Stimulated activated CD8-positive, alpha-beta memory T cell treated with anti-CD3 and anti-CD28 coated beads, Interleukin-4, amount 100 ng/mL, for 24 hours (primary cell): Measurements from ENCODE around the gene MCTP1.
"Not testable (repeated sequence)": the region's sequence is repeated elsewhere in the genome, so short reads cannot be mapped to it uniquely, and the experiment has no call there.

Source experiments
- DNase-seq: peaks from one replicate; pipeline ENCODE4 v3.0.0-alpha.2; 2020; ENCODE audit warnings: low read depth

The MCTP1 gene

DNA sequence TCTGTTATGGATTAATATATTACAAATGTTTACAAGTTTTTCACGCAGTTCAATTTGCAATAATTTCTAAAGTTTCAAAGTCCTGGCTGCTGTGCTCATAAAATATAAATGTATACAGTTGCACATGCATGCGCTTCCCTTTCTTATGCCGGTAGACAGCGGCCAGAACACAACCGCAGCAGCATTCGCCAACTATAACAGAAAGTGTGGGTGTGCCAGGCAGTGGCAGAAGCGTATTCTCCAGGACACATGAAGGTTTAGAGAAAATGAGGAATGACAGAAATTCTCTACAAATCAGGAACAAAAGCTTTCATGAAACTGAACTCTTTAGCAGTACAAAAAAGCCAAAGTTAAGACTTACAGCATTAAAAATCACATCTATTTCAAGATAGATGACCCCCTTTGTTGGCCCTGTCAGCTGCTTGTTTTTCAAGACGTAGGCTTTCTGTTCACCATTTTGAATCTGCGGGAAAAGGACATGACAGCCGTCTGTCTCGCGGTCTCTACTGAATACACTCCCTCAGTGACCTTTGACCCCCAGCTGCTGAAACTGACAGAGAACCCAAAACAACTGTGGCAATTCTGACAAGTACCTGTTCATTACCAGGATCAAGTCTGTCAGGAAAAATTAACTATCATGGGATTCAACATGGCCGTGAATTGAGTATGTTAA is 414.2 kb downstream of the MCTP1 start:
- no peak for DNase-seq

DNA sequence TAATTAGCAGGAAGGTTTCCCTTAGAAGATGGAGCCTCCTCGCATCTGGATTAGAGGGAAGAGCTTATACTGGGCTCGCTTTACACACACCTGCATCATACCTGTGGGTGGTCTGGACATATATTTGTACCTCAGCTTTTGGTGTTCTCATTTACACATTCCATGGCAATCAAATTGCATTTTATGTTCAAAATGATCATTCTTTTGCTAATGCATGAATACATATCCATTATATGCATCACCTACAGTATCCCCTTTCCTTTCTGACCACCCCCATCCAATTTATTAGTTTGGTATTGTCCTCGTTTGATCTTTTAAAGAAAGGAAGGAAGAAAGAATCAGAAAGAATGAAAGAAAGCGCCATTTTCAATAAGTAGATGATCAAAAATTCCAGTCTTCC is 415.0 kb downstream of the MCTP1 start:
- no peak for DNase-seq

DNA sequence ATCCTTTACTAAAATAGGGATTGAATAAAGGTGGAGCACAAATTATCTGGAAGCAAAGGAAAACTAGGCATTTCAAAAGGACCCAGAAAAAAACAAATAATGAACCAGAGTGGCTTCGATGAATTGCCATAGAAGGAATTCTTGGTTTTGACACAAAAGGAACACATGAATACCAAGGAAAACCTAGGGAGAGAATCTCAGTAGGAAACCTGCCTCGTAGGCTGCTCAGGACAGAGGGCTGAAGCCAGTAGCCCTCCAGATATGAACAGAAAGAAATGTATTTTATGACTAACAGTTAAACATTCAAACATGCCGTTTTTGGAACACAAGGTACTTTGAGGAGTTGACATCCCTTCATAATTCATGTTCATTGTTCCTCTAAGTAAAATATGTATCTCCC is 420.9 kb downstream of the MCTP1 start:
- DNase-seq = no peak

DNA sequence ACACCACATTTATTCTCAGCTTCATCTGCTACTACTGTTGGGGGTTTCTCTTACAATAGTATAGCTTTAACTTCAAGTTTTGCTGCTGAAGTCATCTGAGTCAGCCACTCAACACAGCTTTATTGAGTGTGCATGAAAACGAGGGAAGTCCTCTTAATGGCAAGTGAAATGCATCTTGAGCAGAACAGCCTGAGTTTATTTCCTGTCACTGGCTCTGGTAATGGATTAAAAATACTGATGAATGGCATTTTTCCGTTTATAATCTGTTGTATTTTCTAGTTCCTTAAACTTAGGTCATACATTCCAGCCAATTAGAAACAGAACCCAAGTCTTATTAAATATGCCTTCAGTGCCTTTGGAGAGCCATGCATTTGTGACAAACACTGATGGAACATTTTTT is 427.8 kb downstream of the MCTP1 start:
- DNase-seq = no peak

DNA sequence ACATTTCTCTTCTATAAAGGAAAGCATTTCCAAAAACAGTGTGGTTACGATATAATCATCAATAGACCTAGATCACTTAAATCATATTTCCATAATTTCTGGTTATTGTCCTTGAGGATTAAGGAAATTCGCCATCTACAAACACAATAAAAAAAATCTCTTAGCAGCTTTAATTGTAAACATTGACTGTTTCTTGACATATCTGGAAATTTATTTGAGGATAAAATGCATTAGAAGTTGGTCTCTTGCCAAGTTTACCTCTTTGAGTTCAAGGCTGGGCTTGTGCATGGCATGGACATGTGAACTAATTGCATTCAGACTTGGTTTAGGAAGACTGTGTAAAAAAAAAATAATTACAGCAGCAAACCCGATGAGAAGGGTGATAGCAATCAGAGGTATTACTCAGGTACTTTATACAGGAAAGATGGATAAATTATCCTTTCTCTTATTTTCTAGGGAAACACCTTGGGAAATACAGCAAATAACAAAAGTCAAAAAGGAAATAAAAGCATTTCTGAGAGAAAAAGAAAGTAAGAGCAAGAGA is 428.6 kb downstream of the MCTP1 start:
- DNase-seq = no peak

DNA sequence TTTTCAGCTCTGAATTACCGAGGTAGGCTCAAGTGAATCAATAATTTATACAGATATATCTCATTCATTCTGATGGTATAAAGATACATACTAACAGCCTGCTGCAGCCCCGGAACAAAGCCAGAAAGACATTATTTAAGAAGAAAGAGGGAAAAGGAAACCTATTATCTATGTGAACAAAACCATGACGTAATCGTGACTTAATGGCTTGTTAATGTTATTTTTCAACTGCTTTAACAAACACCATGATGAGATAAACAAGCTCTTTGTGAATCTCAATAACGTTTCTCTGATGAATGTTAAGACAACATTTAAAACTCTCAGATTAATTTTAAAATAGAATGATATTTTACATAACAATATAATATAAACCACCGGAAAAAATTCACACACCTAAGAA is 429.4 kb downstream of the MCTP1 start:
- DNase-seq = no peak

DNA sequence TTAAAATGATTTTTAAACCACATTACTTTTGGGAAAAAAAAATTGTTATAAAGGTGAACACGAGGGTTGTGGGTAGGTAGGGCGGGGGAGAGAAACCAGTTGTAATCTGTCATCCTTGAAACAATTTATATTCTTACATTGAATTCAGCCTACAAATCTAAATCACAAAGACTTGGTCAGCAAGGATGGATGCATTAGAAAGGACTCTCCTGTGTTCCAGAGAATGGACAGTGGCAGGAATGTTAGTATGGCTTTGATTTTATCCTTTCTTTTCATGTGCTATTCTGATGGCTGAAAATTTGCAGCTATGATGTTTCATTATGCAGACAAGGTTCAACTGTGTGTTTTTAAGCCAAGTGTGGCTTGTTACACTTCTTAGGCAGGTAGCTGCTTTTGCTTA is 431.8 kb downstream of the MCTP1 start:
- no peak for DNase-seq

DNA sequence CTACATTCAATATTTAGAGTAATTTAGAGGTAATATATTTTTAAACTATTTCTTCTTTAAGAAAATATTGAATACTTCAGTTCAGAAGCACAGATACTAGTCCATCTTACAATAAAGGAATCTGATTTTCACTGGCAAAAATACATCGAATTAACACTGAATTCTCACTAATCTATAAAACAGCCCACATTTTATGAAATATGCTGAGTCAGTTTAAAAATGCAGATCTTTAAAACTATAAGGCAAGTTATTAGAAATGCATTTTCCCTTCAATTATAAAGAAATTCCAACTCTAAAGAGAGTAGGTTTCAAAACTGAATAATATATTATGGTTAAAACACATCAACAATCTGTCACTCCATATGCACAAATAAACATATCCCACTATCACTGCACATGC is 433.9 kb downstream of the MCTP1 start:
- no peak for DNase-seq

DNA sequence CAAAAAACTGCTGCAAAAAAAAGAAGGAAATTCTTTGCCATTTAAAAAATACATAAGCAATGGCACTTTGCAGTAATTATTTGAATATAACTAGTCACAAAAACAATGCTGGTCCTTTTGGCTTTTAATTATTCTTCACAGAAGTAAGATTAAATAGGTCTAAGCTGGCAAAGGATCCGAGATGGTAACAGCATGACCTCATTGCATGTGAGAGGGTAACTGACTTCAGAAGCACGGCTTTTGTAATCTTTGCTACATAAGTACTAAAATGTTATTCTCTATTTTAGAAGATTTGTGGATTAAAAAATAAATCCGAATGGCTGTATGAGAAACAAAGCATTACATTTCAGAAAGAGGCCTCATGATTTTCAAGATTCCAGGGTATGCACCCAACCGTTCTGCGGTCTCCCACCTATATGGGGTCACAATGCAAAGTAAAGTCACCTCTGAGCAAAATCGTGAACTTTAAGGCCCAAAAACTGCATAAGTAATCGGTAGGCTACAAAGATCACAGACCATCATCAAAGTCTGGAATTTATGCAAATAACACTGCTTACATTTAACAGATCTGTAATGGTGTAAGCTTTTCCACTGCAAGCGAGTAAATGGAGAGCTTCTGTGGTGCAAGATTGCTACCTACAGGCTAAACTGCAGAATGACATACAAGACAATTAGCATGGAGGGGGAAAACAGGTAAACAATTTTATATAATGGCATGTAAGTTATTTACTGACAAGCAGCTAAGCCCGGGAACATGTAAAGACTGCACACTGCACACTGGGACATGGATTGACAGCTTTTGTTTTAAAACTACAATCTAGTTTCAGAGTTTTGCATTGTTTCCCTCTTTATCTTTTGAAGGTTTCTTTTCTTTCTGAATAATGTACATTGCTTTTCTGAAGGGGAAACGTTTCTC is 434.8 kb downstream of the MCTP1 start:
- DNase-seq = no peak

DNA sequence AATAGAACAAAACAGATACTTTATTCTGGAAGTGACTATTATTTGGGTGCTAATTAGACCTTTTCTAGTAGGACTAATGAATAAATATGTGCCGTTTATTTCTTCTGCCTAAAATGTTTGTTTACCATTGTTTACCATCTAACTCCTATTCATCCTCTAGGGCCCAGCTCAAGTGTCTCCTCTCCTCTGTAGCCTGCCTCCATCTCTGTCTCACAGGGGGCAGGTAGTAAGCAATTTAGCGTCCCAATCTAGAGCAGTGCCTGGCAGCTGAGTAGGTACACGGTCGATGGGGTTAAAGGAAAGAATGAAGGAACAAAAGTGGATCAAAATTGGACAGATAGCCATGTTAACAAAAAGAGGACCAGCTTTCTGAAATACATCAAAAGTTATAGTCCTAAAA is 435.6 kb downstream of the MCTP1 start:
- DNase-seq = no peak

DNA sequence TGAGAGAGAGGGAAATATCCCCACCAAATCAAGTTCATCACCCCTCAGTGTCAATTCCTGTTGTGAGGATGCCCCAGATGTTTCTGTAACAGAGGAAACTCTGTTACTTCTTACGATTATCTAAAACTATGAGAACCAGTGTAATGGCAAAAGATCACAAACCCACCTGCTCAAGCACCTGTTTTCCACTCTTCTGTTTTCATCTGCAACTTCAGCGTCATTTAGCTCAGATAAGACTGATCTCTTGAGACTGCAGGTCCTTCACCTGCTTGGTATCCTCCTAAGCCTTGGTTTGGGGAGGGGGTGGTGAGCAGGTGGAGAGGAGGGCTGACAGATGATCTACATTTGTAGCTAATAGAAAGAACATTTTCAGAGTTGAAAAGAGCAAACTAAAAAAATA is 437.2 kb downstream of the MCTP1 start:
- DNase-seq = no peak

DNA sequence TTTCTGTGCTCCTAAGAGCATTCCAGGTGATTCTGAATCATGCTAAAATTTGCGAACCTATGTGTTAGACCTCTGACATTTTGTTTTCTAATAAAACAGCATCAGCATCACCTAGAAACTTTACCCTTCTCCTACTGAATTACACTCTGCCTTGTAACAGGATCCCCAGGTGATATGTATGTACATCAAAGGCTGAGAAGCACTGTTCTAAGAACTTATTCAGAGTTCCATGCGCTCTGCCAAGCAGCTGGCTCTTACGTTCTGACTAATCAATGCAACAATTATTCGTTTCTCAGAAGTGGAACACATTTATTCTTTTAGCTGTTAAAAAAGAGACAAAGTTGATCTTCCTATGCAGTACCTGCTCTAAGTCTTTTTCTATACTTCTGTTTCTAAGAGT is 437.9 kb downstream of the MCTP1 start:
- no peak for DNase-seq

DNA sequence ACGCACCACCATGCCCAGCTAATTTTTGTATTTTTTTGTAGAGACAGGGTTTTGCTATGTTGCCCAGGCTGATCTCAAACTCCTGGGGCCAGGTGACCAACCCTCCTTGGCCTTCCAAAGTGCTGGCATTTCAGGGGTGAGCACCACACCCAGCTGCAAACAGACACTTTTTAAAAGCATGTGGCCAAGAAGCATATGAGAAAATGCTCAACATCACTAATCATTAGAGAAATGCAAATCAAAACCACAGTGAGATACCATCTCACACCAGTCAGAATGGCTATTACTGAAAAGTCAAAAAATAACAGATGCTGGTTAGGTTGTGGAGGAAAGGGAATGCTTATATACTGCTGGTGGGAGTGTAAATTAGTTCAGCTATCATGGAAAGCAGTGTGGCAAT is 439.2 kb downstream of the MCTP1 start:
- not testable (repeated sequence) for DNase-seq

DNA sequence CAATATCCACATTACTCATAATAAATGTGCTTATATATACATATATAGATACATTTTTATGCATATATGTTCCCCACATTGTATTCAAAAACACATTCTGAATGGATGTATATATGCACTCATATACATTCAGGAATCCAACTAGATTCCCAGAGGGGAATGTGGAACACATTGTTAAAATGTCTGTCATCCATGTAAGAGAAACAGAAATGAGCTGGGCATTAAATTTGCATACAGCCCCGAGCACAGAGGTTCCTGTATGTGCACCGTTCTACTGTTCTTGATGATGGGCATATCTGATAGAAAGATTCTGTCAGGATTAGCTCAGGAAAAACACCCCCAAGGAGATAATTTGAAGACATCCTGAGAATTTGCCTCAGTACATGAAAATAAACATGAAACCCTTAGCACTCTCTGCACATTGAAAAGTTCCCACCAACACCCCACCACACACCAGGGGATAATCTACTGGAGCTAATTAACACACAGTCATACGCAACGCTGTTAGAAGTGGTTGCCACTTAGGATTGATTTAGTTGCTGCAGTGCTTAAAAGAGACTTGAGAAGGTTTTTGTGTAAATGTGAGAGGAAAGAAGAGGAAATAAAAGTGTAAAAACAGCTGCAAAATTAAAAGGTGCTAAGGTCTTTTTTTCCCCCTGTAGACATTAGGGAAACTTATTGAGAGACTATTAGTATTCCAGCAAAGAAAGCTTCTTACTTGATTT is 443.1 kb downstream of the MCTP1 start:
- no peak for DNase-seq

DNA sequence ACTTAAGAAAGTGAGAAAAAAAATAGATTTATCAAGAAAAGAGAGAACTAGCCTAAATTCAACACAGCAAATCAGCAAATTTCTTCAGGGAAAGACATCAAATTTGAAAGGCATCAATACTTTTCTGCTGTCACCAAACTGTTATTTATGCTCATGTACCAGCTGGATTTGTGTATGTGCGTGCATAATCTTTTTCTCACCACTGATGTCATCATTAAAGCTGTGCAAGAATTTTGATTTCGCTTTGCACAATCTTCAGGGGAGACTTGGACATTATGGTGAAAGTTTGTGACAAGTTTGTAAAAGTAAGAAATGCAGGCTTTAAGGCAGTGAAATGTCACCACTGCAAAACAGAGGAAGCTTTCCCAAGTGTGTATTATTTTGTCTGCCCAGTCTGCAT is 451.0 kb downstream of the MCTP1 start:
- DNase-seq = no peak

DNA sequence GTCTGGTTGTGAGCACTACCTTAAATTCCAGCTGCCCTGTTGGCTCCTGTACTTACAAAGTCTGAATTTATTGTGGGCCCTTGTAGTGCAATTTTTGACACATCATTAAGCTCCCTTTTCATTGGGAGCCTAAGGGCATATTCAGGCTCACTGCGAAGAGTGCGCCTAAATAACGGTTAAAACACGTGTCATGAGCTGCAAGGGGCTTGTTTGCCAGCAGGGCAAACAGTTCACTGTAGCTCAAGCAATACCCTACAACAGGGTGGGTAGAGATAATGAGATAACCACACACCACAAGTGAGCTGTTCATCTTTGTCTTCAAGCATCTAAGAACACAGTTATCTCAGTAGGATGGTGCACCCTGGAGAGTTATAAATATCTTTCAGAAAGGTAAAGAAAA is 452.2 kb downstream of the MCTP1 start:
- no peak for DNase-seq

DNA sequence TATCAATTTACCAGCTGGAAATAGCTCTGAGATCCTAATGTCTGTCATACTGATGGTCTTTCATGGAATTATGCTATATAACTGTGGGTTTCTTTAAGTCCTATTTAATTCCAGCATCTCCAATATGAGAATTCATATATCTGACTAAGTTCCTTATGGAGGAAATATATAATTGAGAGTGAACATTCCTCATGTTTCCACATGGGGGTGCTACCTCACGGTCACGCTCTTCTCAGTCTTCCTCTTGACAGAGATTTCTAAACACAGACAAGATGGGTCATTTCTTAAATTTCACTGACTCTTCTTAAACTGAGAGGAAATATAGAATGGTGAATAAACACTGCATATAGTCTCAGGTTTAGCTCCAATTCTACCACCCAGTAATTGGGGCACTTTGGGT is 454.4 kb downstream of the MCTP1 start:
- DNase-seq = no peak

DNA sequence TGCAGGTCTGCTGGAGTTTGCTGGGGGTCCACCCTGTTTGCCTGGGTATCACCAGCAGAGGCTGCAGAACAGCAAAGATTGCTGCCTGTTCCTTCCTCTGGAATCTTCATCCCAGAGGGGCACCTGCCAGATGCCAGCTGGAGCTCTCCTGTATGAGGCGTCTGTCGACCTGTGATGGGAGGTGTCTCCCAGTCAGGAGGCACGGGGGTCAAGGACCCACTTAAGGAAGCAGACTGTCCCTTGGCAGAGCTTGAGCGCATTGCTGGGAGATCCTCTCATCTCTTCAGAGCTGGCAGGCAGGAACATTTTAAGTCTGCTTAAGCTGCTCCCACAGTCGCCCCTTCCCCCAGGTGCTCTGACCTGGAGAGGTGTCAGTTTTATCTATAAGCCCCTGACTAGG is 456.7 kb downstream of the MCTP1 start:
- not testable (repeated sequence) for DNase-seq

DNA sequence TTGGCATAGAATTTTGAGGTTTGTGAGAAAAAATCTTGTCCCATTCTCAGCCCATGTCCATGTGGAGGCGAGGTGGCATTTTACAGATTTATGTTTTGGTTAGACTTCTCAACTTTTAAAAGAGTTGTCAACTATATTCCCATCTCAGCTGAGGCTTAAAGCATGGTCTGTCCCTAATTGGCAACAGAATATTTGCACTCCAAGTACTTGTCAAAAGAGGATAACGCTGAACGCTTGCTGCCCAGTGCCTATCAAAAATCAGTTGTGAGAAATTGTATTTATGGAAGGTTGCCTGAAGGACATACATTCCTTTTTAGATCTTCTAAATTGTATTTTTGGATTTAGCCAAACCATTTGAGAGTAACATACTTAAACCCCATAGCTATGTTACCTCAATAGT is 464.4 kb downstream of the MCTP1 start:
- DNase-seq = no peak

DNA sequence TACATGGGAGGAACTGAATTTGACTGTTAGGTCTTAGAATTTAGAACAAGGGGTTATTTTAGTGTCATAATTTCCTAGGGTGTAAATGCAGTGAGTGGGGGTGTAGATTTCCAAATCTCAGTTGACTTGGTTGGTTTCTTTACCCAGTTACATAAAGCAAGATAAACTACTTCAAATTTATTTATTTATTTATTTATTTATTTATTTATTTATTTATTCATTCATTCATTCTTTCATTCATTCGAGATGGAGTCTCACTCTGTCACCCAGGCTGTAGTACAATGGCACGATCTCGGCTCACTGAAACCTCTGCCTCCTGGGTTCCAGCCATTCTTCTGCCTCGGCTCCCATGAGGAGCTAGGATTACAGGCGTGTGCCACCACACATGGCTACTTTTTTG is 466.0 kb downstream of the MCTP1 start:
- no peak for DNase-seq

DNA sequence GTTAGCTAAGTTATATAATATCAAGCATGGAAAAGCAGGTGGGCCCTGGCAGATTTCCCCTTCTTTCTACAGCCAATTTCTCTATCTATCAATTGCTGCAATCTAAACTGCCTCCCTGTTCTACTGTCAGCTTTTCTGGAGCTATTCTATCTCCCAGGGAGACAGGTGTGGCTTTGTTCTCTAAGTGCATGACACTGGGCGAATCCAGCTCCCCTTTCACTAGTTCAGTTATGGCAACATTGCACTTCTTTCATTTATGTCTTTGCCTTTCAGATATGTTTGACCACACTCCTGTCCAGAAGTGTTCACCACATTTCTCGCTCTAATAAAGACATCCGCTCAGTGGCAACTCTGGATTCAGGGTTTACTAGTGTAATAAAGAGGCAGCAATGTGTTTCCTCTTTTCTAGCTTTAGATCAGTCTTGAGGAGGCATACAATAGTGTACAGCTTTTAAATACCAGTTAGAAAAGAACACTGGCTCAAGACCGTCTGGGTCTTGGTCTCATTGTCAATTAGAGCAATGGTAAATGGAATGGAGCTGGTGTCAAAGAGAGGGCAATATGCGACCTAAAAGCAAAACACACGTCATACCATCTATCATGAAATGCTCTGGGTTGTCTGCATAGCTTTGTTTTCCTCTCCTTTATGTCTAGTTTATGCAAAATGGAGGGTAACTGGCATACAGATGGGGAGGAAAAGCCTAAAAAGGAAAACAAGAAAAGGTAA is 469.4 kb downstream of the MCTP1 start:
- no peak for DNase-seq

DNA sequence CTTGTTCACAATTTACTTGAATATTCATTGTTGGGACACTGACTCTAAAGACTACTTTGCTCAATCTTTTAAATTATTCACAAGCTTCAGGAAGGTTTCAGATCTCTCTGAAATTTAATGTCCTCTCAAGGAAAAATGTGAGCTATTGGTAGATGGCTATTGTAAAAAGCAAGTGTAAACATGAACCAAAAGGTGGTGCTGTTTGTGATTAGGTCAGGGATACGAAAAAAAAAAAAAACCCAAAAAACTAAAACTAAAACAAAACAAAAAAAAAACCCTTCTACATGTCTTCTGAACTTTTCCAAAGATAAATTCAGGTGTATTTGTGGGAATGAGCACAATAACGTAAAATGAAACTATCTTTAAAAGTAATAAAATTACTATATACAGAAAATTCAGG is 472.7 kb downstream of the MCTP1 start:
- DNase-seq = no peak
